GM13976 (cell line): ENCODE results near the gene ATP8A1.

ENCODE experiments used
- DNase-seq: peaks from one replicate; pipeline ENCODE4 v3.0.0; 2012; ENCODE audit warnings: low spot score
- CTCF ChIP-seq: IDR thresholded peaks from 2 replicates; pipeline ENCODE4 v1.5.1; 2012; ENCODE audit warnings: borderline replicate concordance, mild to moderate bottlenecking; ENCODE audit not compliant: insufficient read depth; ENCODE audit errors: extremely low read depth, missing control alignments, control extremely low read depth
- in situ Hi-C: fragments of 300-500 bp; cut with MboI; formaldehyde crosslinking; loops from one replicate; pipeline ENCODE4 v1.12.0; 2022; ENCODE audit warnings: low sequenced_read_pairs, mixed read lengths, inconsistent platforms; ENCODE audit not compliant: unreplicated experiment

Gene ATP8A1

GRCh38 chr4:42369489-42369888 is 287.4 kb downstream of the ATP8A1 start:
- TF ChIP-seq CTCF: no peak
- in situ Hi-C loops: loop anchor here (25.0 kb wide), 1 partner anchor 493 kb away; no protein-coding TSS in a partner anchor

DNA sequence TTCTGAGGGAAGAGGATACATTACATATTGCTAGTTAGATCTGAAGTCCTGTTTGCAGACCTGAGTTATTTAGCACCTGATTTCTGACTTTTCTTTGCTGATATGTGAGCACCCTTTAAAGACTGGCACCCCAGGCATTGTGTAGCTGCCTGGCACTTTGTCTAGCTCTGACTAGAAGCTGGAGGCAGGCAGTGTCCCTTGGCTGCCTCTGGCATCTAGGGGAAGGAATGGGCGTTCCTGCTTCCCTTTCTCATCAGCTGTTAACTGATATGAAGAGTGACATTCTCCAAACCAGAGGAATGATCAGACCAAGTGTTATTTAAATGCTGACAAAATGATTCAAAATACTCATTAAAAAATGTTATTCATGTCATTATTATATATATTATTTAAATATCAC is 289.9 kb downstream of the ATP8A1 start:
- no peak for TF ChIP-seq CTCF
- DNase-seq: no peak
- in situ Hi-C loops: loop anchor here (25.0 kb wide), 1 partner anchor 495 kb away; no protein-coding TSS in a partner anchor

More at GRCh38 chr4:42369489-42369888, 287.4 kb downstream of the ATP8A1 start:
- DNase-seq: no peak

GRCh38 chr4:42364266-42365053 is 292.4 kb downstream of the ATP8A1 start:
- TF ChIP-seq CTCF: no peak
- no peak for DNase-seq
- in situ Hi-C loops: loop anchor here (25.0 kb wide), 1 partner anchor 498 kb away; no protein-coding TSS in a partner anchor

DNA sequence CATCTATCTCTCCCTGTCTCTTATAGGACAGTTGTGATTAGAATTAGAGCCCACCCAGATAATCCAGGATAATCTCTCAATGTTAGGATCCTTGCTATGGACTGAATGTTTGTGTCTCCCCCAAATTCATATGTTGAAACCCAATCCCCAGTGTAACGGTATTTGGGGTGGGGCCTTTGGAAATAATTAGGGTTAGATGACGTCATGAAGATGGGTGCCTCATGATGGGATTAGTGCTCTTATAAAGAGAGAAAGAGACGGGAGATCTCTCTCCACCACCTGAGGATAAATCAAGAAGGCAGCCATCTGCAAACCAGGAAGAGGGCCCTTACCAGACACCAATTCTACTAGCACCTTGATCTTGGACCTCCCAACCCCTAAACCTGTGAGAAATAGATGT is 293.3 kb downstream of the ATP8A1 start:
- no peak for TF ChIP-seq CTCF

DNA sequence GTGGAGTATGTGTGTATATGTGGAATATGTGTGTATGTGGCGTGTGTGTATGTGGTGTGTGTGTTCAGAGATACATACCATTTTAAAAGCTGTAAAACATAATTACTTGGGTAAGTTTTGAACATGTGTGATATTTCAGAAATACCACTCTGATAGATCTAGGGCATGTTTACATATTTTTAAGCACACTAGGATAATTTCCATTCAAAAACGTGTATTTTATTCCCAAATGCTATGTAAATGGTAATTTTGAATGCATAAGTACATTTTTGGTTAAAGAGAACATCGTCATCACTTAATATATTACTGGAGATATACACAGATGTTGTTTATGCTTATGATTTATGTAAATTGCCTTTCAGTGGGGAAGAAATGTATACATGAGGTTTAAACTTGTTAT is 294.3 kb downstream of the ATP8A1 start:
- in situ Hi-C loops: loop anchor here (25.0 kb wide), 1 partner anchor 500 kb away; no protein-coding TSS in a partner anchor
- no peak for DNase-seq
- no peak for TF ChIP-seq CTCF

More for the DNA sequence above, 293.3 kb downstream of the ATP8A1 start:
- in situ Hi-C loops: loop anchor here (25.0 kb wide), 1 partner anchor 499 kb away; no protein-coding TSS in a partner anchor
- no peak for DNase-seq

DNA sequence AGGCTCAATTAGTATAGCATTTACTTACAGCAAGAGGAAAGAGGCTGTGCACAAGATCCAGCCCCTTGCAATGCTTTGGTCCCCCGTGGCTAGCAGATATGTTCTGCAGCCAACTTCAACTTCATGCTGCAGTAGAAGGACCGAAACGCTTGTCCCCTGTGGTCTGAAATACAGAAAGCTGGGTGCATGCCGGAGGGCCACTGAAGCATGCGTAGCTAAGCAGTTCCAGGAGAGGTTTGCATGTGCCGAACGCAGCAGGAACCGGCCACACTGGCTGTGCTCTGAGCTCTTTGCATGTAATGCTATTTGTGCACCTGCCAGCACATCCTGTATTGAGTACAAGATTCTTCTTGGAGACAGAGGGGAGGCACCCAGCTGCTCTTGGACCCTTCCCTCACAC is 295.4 kb downstream of the ATP8A1 start:
- no peak for TF ChIP-seq CTCF
- DNase-seq: no peak
- in situ Hi-C loops: loop anchor here (25.0 kb wide), 1 partner anchor 501 kb away; no protein-coding TSS in a partner anchor

- in situ Hi-C loops: loop anchor here (25.0 kb wide), 1 partner anchor 502 kb away; no protein-coding TSS in a partner anchor
- DNase-seq: no peak
- TF ChIP-seq CTCF: no peak
Observed at GRCh38 chr4:42360256-42360669, 296.6 kb downstream of the ATP8A1 start.
